ENCODE results near the gene SLC35F3.
"Not testable (repeated sequence)": the region's sequence is repeated elsewhere in the genome, so short reads cannot be mapped to it uniquely, and the experiment has no call there.

The SLC35F3 gene

GRCh38 chr1:234295626-234296025 lies 391.1 kb downstream of the SLC35F3 start:
- TF ChIP-seq POLR2A (IDR thresholded peaks at IDR 0.05; ENCODE audit: extremely low read depth, insufficient read length): no peak
- TF ChIP-seq CTCF (IDR thresholded peaks at IDR 0.05; ENCODE audit: low read depth, low read length): no peak
- no peak for TF ChIP-seq MYC (IDR thresholded peaks at IDR 0.05; ENCODE audit: low read depth, low read length)
- no peak for TF ChIP-seq MAX (IDR thresholded peaks at IDR 0.05; ENCODE audit: low read depth, low read length)
- DNase-seq (ENCODE audit: low read depth): no peak
- H3K4me3 ChIP-seq (ENCODE audit: low read depth, low read length): no peak overlapping the region

- TF ChIP-seq MYC (IDR thresholded peaks at IDR 0.05; ENCODE audit: low read depth, low read length) (no peak), POLR2A (IDR thresholded peaks at IDR 0.05; ENCODE audit: extremely low read depth, insufficient read length) (no peak), CTCF (IDR thresholded peaks at IDR 0.05; ENCODE audit: low read depth, low read length) (no peak), MAX (IDR thresholded peaks at IDR 0.05; ENCODE audit: low read depth, low read length) (no peak)
- no peak overlapping the region for H3K4me3 ChIP-seq (ENCODE audit: low read depth, low read length)
- no peak for DNase-seq (ENCODE audit: low read depth)
These were observed 392.0 kb downstream of the SLC35F3 start for GRCh38 chr1:234296496-234296895.

GRCh38 chr1:234297668-234298067 lies 393.2 kb downstream of the SLC35F3 start:
- no peak overlapping the region for H3K4me3 ChIP-seq (ENCODE audit: low read depth, low read length)
- DNase-seq (ENCODE audit: low read depth): no peak
- TF ChIP-seq MYC (IDR thresholded peaks at IDR 0.05; ENCODE audit: low read depth, low read length): no peak
- TF ChIP-seq POLR2A (IDR thresholded peaks at IDR 0.05; ENCODE audit: extremely low read depth, insufficient read length): no peak
- no peak for TF ChIP-seq MAX (IDR thresholded peaks at IDR 0.05; ENCODE audit: low read depth, low read length)
- no peak for TF ChIP-seq CTCF (IDR thresholded peaks at IDR 0.05; ENCODE audit: low read depth, low read length)

- H3K4me3 ChIP-seq (ENCODE audit: low read depth, low read length): no peak overlapping the region
- DNase-seq (ENCODE audit: low read depth): no peak
- no peak for TF ChIP-seq MAX (IDR thresholded peaks at IDR 0.05; ENCODE audit: low read depth, low read length)
- TF ChIP-seq POLR2A (IDR thresholded peaks at IDR 0.05; ENCODE audit: extremely low read depth, insufficient read length): no peak
- no peak for TF ChIP-seq MYC (IDR thresholded peaks at IDR 0.05; ENCODE audit: low read depth, low read length)
- TF ChIP-seq CTCF (IDR thresholded peaks at IDR 0.05; ENCODE audit: low read depth, low read length): no peak
These were observed 395.6 kb downstream of the SLC35F3 start for GRCh38 chr1:234300096-234300495.

GRCh38 chr1:234301663-234302062 lies 397.2 kb downstream of the SLC35F3 start:
- H3K4me3 ChIP-seq (ENCODE audit: low read depth, low read length); DNase-seq (ENCODE audit: low read depth): not testable (repeated sequence)

GRCh38 chr1:234302354-234302962 lies 398.0 kb downstream of the SLC35F3 start:
- no peak overlapping the region for H3K4me3 ChIP-seq (ENCODE audit: low read depth, low read length)
- no peak for TF ChIP-seq CTCF (IDR thresholded peaks at IDR 0.05; ENCODE audit: low read depth, low read length)
- TF ChIP-seq MAX (IDR thresholded peaks at IDR 0.05; ENCODE audit: low read depth, low read length): no peak
- no peak for TF ChIP-seq POLR2A (IDR thresholded peaks at IDR 0.05; ENCODE audit: extremely low read depth, insufficient read length)
- TF ChIP-seq MYC (IDR thresholded peaks at IDR 0.05; ENCODE audit: low read depth, low read length): no peak
- DNase-seq (ENCODE audit: low read depth): peak; percentile 62

Measured in NB4 (cell line).